ENCODE data around the gene EPAS1. TPM values are rescaled to one million over a fixed set of nuclear protein-coding genes. Genes with fewer than 3 reads are reported as not detected.

The EPAS1 gene
- total and polyA plus RNA-seq, 8 donors = 190 to 962 (median 244) TPM

DNA sequence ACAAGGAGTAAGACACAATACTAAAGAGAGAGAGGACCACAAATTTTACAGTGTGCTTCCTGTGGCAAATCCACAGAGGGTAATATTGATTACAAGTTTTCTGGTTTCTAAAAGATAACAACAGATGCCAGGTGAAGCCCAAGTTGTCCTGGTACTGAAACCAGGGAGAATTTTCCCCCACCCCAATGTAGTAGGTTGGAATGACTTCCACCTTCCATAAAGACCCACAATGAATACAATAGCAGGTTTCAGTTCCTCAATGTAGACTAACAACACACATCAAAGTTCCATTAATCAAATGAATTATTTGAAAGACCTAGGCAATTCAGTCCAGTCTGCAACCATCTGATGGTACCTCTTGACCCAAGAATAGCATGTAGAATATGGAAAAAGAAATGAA is 138.1 kb downstream of the EPAS1 start:
- H3K36me3 ChIP-seq = no peaks in the 10 kb centered on the region
- intact Hi-C loops (cut with DNase I) = no loop called here
- no peak overlapping the region for H3K27ac ChIP-seq
- DNase-seq = no peak
- no peaks in the 10 kb centered on the region for H3K9me3 ChIP-seq
- no peak overlapping the region for H3K4me3 ChIP-seq
- no peak for TF ChIP-seq CTCF (IDR thresholded peaks at IDR 0.05)
- no peak for ATAC-seq
- H3K4me1 ChIP-seq = no peaks in the 10 kb centered on the region
- H3K27me3 ChIP-seq = no peaks in the 10 kb centered on the region

DNA sequence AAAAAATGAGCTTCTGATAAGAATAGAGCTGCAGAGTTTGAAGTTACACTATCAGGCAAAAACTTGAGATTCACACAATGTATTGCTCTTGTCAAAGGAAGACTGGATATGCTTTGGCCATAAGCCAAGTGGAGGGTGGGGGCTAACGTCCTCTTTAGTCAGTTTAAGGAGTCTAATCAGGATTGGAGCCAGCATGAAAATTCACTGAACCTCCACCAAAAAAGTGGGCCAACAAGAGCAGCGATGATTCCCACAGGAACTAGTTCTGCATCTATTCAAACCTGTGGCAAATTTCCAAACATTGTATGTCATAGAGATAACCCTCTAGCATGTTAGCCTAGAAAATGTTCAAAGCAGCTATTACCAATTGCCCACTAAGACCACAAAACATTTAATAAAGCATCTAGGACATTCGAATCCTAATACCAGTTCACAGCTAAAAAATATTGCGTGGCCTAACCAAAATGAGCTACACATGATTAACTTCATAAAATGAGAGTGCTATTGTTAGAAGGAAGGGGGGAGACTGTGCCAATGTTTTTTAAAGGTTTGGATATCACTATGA is 138.7 kb downstream of the EPAS1 start:
- Histone ChIP-seq H3K27me3 (no peaks in the 10 kb centered on the region), H3K4me3 (no peak overlapping the region), H3K27ac (no peak overlapping the region), H3K9me3 (no peaks in the 10 kb centered on the region), H3K36me3 (no peaks in the 10 kb centered on the region), H3K4me1 (no peaks in the 10 kb centered on the region)
- intact Hi-C loops (cut with DNase I) = no loop called here
- TF ChIP-seq CTCF (IDR thresholded peaks at IDR 0.05) = no peak
- ATAC-seq = peak; percentile 38
- DNase-seq = peak in 1 of 4 donors; percentile 60

Other genes with a start within 250 kb of the EPAS1 start
- not detected for gene TMEM247, start 182.2 kb downstream of the EPAS1 start, total RNA-seq
- not detected for gene TMEM247, start 182.2 kb downstream of the EPAS1 start, polyA plus RNA-seq (ENCODE audit: insufficient read length in 6 of 6)
- gene RHOQ, start 245.1 kb downstream of the EPAS1 start, total RNA-seq = 100 to 1,000 TPM in 1 of 2 donors, 10 to 100 TPM in 1; 79.1 to 103 TPM
- gene RHOQ, start 245.1 kb downstream of the EPAS1 start, polyA plus RNA-seq (ENCODE audit: insufficient read length in 6 of 6) = 10 to 100 TPM; 54.0 to 66.6 (median 59.8) TPM
- gene ATP6V1E2, start 245.2 kb downstream of the EPAS1 start, total RNA-seq = 1 to 10 TPM; 4.5 to 7.5 TPM
- 1 to 10 TPM; 4.4 to 6.1 (median 5.4) TPM for gene ATP6V1E2, start 245.2 kb downstream of the EPAS1 start, polyA plus RNA-seq (ENCODE audit: insufficient read length in 6 of 6)